ENCODE data around the gene INO80D.

INO80D gene

DNA sequence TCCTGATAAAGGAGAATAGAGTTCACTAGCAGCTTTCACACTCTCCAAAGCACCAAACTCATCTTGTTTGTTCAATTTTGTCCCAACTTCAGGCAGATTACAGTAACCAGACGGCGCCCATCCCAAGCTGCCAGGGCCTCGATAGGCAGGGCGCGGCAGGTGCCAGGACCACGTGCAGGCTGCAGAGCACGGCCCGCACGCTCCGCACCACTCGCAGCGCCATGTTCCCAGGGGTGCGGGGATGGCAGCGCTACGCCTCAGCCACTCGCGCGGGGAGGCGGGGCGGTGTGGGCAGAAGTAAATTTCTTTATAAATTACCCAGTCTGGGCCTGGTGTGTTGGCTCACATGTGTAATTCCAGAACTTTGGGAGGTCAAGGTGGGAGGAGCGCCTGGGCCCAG, 30.3 kb upstream of the INO80D start:
- WGBS: 96% methylated on average over 21 of the region's 21 CpGs
- no peak overlapping the region for H3K18ac ChIP-seq (ENCODE audit: low read depth in 1 of 2, low read length in 2 of 2)
- H3K23ac ChIP-seq (ENCODE audit: low read length in 2 of 2): no peak overlapping the region
- H2BK120ac ChIP-seq (ENCODE audit: low read depth, low read length): no peak overlapping the region
- H3K4ac ChIP-seq (ENCODE audit: low read depth in 1 of 2, low read length in 2 of 2): no peak overlapping the region
- H3K9me3 ChIP-seq (ENCODE audit: control insufficient read depth, low read length): peaks cover 3% of the 10 kb centered on the region
- H3K14ac ChIP-seq (ENCODE audit: low read length in 2 of 2): no peak overlapping the region
- no peak overlapping the region for H4K8ac ChIP-seq (ENCODE audit: low read length)
- H3K79me1 ChIP-seq (replicated peaks; ENCODE audit: low read length, poor library complexity, severe bottlenecking): peaks cover 2% of the 10 kb centered on the region
- no peak overlapping the region for H3K4me3 ChIP-seq (ENCODE audit: insufficient read depth in 1 of 2, low read depth in 1 of 2, low read length in 2 of 2)
- H4K91ac ChIP-seq (ENCODE audit: low read length): no peak overlapping the region
- H3K4me1 ChIP-seq (ENCODE audit: control insufficient read depth, insufficient read depth, low read depth, low read length): no peaks in the 10 kb centered on the region
- no peak for DNase-seq
- H3K9ac ChIP-seq (ENCODE audit: low read length): no peak overlapping the region
- no peak overlapping the region for H2BK15ac ChIP-seq (ENCODE audit: low read depth, poor library complexity, severe bottlenecking)
- H2BK12ac ChIP-seq (ENCODE audit: low read length in 2 of 2): no peak overlapping the region
- H2AK5ac ChIP-seq (ENCODE audit: low read length, severe bottlenecking): no peak overlapping the region
- H3K36me3 ChIP-seq (ENCODE audit: control insufficient read depth in 1 of 2, insufficient read depth in 2 of 2, low read depth in 1 of 2, low read length in 2 of 2): peaks cover 23 to 49% of the 10 kb centered on the region in 2 experiments
- H3K27me3 ChIP-seq (ENCODE audit: control insufficient read depth in 1 of 2, insufficient read depth in 1 of 2, low read length in 2 of 2): no peaks in the 10 kb centered on the region
- H3K27ac ChIP-seq (ENCODE audit: low read length, poor library complexity, severe bottlenecking): no peak overlapping the region
- H2AFZ ChIP-seq (ENCODE audit: low read depth, low read length): no peak overlapping the region
- H2BK5ac ChIP-seq (ENCODE audit: low read depth, low read length, poor library complexity, severe bottlenecking): no peak overlapping the region
- no peak overlapping the region for H3K4me2 ChIP-seq (ENCODE audit: low read length, poor library complexity, severe bottlenecking)

DNA sequence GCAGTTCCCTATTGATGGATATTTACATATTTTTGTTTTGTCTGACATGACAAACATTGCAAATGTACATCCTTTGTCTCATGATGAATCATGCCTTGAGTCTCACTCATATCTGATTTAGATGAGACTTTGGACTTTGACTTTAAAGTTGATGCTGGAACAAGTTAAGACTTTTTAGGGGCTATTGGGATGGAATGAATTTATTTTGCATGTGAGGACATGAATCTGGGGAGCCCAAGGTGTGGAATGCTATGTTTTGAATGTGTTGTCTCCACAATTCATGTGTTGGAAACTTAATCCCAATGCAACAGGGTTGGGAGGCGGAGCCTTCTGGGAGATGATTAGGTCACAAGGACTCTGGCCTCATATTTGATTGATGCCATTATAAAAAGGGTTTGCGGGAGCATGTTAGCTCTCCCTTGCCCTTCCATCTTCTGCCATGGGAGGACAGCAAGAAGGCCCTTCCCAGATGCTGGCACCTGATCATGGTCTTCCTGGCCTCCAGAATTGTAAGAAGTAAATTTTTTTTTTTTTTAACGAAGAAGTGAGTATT, 29.1 kb upstream of the INO80D start:
- Histone ChIP-seq H2BK5ac (ENCODE audit: low read depth, low read length, poor library complexity, severe bottlenecking) (no peak overlapping the region), H3K4ac (ENCODE audit: low read depth in 1 of 2, low read length in 2 of 2) (no peak overlapping the region), H2BK120ac (ENCODE audit: low read depth, low read length) (no peak overlapping the region), H3K18ac (ENCODE audit: low read depth in 1 of 2, low read length in 2 of 2) (no peak overlapping the region), H3K9ac (ENCODE audit: low read length) (no peak overlapping the region), H3K23ac (ENCODE audit: low read length in 2 of 2) (no peak overlapping the region), H4K8ac (ENCODE audit: low read length) (no peak overlapping the region), H3K14ac (ENCODE audit: low read length in 2 of 2) (no peak overlapping the region), H3K9me3 (ENCODE audit: control insufficient read depth, low read length) (peaks cover 3% of the 10 kb centered on the region), H2BK15ac (ENCODE audit: low read depth, poor library complexity, severe bottlenecking) (no peak overlapping the region), H4K91ac (ENCODE audit: low read length) (no peak overlapping the region), H3K27me3 (ENCODE audit: control insufficient read depth in 1 of 2, insufficient read depth in 1 of 2, low read length in 2 of 2) (no peaks in the 10 kb centered on the region), H3K36me3 (ENCODE audit: control insufficient read depth in 1 of 2, insufficient read depth in 2 of 2, low read depth in 1 of 2, low read length in 2 of 2) (peaks cover 20 to 37% of the 10 kb centered on the region in 2 experiments), H2AFZ (ENCODE audit: low read depth, low read length) (no peak overlapping the region), H2BK12ac (ENCODE audit: low read length in 2 of 2) (no peak overlapping the region), H3K4me3 (ENCODE audit: insufficient read depth in 1 of 2, low read depth in 1 of 2, low read length in 2 of 2) (no peak overlapping the region), H2AK5ac (ENCODE audit: low read length, severe bottlenecking) (no peak overlapping the region), H3K79me1 (replicated peaks; ENCODE audit: low read length, poor library complexity, severe bottlenecking) (no peaks in the 10 kb centered on the region), H3K4me1 (ENCODE audit: control insufficient read depth, insufficient read depth, low read depth, low read length) (no peaks in the 10 kb centered on the region), H3K27ac (ENCODE audit: low read length, poor library complexity, severe bottlenecking) (no peak overlapping the region), H3K4me2 (ENCODE audit: low read length, poor library complexity, severe bottlenecking) (no peak overlapping the region)
- DNase-seq: no peak
- WGBS: 98% methylated on average over 2 of the region's 3 CpGs

DNA sequence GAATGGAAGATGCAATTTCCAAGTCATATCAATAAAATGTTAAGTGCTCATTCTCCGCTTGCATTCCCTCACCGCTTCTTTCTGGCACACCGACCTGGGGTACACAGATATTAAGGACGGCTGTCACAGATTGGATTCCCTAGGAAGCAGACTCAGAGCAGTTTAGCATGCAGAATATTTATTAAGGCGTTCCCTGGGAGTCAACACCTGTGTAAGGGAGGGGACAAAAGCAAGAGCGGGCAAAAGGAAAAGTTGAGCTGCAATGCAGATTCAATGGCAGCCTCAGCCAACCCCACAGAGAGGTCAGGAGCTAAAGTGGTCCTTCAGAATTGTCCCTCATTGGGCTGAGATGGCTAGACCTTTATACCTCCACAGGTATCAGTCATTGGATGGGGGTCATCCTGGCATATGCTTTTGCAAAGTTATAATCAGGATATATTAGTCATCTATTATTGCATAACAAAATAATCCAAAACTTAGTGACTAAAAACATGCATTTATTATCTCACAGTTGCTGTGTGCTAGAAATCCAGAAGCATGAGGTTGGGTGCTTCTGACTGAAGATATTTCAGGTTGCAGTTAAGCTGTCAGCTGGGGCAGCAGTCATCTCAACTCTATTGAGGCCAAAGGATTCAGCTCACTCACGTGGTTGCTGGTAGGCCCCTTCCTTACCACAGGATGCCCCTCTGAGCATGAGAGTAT, 27.0 kb upstream of the INO80D start:
- H3K79me1 ChIP-seq (replicated peaks; ENCODE audit: low read length, poor library complexity, severe bottlenecking): no peaks in the 10 kb centered on the region
- no peaks in the 10 kb centered on the region for H3K4me1 ChIP-seq (ENCODE audit: control insufficient read depth, insufficient read depth, low read depth, low read length)
- H4K91ac ChIP-seq (ENCODE audit: low read length): no peak overlapping the region
- no peak overlapping the region for H2AFZ ChIP-seq (ENCODE audit: low read depth, low read length)
- 94% methylated on average over 7 of the region's 7 CpGs for WGBS
- no peak overlapping the region for H2BK12ac ChIP-seq (ENCODE audit: low read length in 2 of 2)
- H3K27ac ChIP-seq (ENCODE audit: low read length, poor library complexity, severe bottlenecking): no peak overlapping the region
- no peak overlapping the region for H2BK15ac ChIP-seq (ENCODE audit: low read depth, poor library complexity, severe bottlenecking)
- no peak overlapping the region for H2AK5ac ChIP-seq (ENCODE audit: low read length, severe bottlenecking)
- H3K4me2 ChIP-seq (ENCODE audit: low read length, poor library complexity, severe bottlenecking): no peak overlapping the region
- no peak for DNase-seq
- H2BK5ac ChIP-seq (ENCODE audit: low read depth, low read length, poor library complexity, severe bottlenecking): no peak overlapping the region
- H2BK120ac ChIP-seq (ENCODE audit: low read depth, low read length): no peak overlapping the region
- H3K27me3 ChIP-seq (ENCODE audit: control insufficient read depth in 1 of 2, insufficient read depth in 1 of 2, low read length in 2 of 2): no peaks in the 10 kb centered on the region
- no peak overlapping the region for H3K4me3 ChIP-seq (ENCODE audit: insufficient read depth in 1 of 2, low read depth in 1 of 2, low read length in 2 of 2)
- no peak overlapping the region for H3K23ac ChIP-seq (ENCODE audit: low read length in 2 of 2)
- no peak overlapping the region for H3K9ac ChIP-seq (ENCODE audit: low read length)
- H4K8ac ChIP-seq (ENCODE audit: low read length): no peak overlapping the region
- H3K36me3 ChIP-seq (ENCODE audit: control insufficient read depth in 1 of 2, insufficient read depth in 2 of 2, low read depth in 1 of 2, low read length in 2 of 2): peaks cover 16 to 27% of the 10 kb centered on the region in 2 experiments
- H3K4ac ChIP-seq (ENCODE audit: low read depth in 1 of 2, low read length in 2 of 2): no peak overlapping the region
- H3K9me3 ChIP-seq (ENCODE audit: control insufficient read depth, low read length): peaks cover 3% of the 10 kb centered on the region
- H3K18ac ChIP-seq (ENCODE audit: low read depth in 1 of 2, low read length in 2 of 2): peak overlapping the region in 1 of 2 experiments; percentile 37
- H3K14ac ChIP-seq (ENCODE audit: low read length in 2 of 2): no peak overlapping the region

DNA sequence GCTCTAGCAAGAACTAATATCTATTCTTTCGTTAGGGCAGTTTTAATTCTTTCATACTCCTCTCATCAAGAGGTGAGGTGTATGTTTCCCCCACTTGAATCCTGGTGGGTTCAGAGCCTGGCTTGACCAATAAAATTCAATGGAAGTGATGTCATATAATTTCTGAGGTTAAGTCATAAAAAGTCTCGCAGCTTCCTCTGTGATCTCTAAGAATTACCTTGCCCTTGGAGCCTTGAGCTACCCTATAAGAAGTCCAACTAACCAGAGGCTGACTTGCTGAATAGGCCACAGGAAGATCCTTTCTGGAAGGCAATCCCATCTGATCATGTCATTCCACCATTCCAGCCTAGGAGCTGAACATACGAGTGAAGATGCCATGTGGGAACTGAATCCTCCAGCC, 26.1 kb upstream of the INO80D start:
- Histone ChIP-seq H3K4ac (ENCODE audit: low read depth in 1 of 2, low read length in 2 of 2) (no peak overlapping the region), H3K4me2 (ENCODE audit: low read length, poor library complexity, severe bottlenecking) (no peak overlapping the region), H3K36me3 (ENCODE audit: control insufficient read depth in 1 of 2, insufficient read depth in 2 of 2, low read depth in 1 of 2, low read length in 2 of 2) (peaks cover 12 to 18% of the 10 kb centered on the region in 2 experiments), H3K27me3 (ENCODE audit: control insufficient read depth in 1 of 2, insufficient read depth in 1 of 2, low read length in 2 of 2) (no peaks in the 10 kb centered on the region), H2AK5ac (ENCODE audit: low read length, severe bottlenecking) (no peak overlapping the region), H3K9me3 (ENCODE audit: control insufficient read depth, low read length) (peaks cover 3% of the 10 kb centered on the region), H2BK120ac (ENCODE audit: low read depth, low read length) (no peak overlapping the region), H2BK12ac (ENCODE audit: low read length in 2 of 2) (no peak overlapping the region), H2BK5ac (ENCODE audit: low read depth, low read length, poor library complexity, severe bottlenecking) (no peak overlapping the region), H3K27ac (ENCODE audit: low read length, poor library complexity, severe bottlenecking) (no peak overlapping the region), H3K9ac (ENCODE audit: low read length) (no peak overlapping the region), H3K18ac (ENCODE audit: low read depth in 1 of 2, low read length in 2 of 2) (no peak overlapping the region), H2AFZ (ENCODE audit: low read depth, low read length) (no peak overlapping the region), H3K4me1 (ENCODE audit: control insufficient read depth, insufficient read depth, low read depth, low read length) (no peaks in the 10 kb centered on the region), H4K91ac (ENCODE audit: low read length) (no peak overlapping the region), H3K23ac (ENCODE audit: low read length in 2 of 2) (no peak overlapping the region), H3K79me1 (replicated peaks; ENCODE audit: low read length, poor library complexity, severe bottlenecking) (no peaks in the 10 kb centered on the region), H2BK15ac (ENCODE audit: low read depth, poor library complexity, severe bottlenecking) (no peak overlapping the region), H4K8ac (ENCODE audit: low read length) (no peak overlapping the region), H3K14ac (ENCODE audit: low read length in 2 of 2) (no peak overlapping the region), H3K4me3 (ENCODE audit: insufficient read depth in 1 of 2, low read depth in 1 of 2, low read length in 2 of 2) (no peak overlapping the region)
- DNase-seq: no peak
- 100% methylated on average over 2 of the region's 3 CpGs for WGBS

All from mesenchymal stem cell (in vitro differentiated cells and primary cell).